Panc1 (cell line): ENCODE data around the gene PRLR. TPM values are rescaled to one million over a fixed set of nuclear protein-coding genes. Genes with fewer than 3 reads are reported as not detected.

ENCODE experiments used
- ATAC-seq: fragments of 200-7000 bp; cut with Tn5 transposase; 2 replicates; pipeline ENCODE4 v1.9.1; 2020; ENCODE audit warnings: mild to moderate bottlenecking, moderate library complexity
- BruUV-seq: library from RNA; stranded (reverse); fragments of 400-500 nt; replicated peaks from 2 replicates; lab custom pipeline; 2021; lab: Mats Ljungman, UMichigan
- CTCF ChIA-PET: fragments of 300-600 bp; sonication (Branson Sonifier 250); formaldehyde crosslinking; loops from one replicate; lab custom pipeline; 2022; ENCODE audit warnings: antibody characterized with exemption; lab: Charles Lee
- POLR2A ChIA-PET: fragments of 300-600 bp; sonication (Branson Sonifier 250); formaldehyde crosslinking; loops from one replicate; lab custom pipeline; 2022; ENCODE audit warnings: antibody characterized with exemption; lab: Charles Lee
- DNase-seq: peaks from one replicate; pipeline ENCODE4 v3.0.0-alpha.2; 2010; ENCODE audit warnings: low read depth, low spot score
- H3K27ac ChIP-seq: 2 replicates; pipeline ENCODE4 v1.5.1; 2011; ENCODE audit warnings: mild to moderate bottlenecking, low read length, inconsistent platforms
- H3K27me3 ChIP-seq: fragments of 200-500 bp; sonication (Bioruptor generic); 2 replicates; pipeline ENCODE4 v1.6.0; 2014; ENCODE audit warnings: low read length, inconsistent platforms; ENCODE audit not compliant: control insufficient read depth, insufficient read depth
- H3K36me3 ChIP-seq: fragments of 200-500 bp; sonication (Bioruptor generic); 2 replicates; pipeline ENCODE4 v1.5.1; 2014; ENCODE audit warnings: inconsistent platforms, mild to moderate bottlenecking, low read length, moderate library complexity; ENCODE audit not compliant: control insufficient read depth, insufficient read depth
- H3K4me1 ChIP-seq: 2 replicates; pipeline ENCODE4 v1.5.1; 2011; ENCODE audit warnings: inconsistent platforms, mild to moderate bottlenecking, low read length, moderate library complexity; ENCODE audit not compliant: control insufficient read depth, insufficient read depth
- H3K4me3 ChIP-seq, 2 experiments: 2 replicates each; pipeline ENCODE4 v1.5.1; 2011 to 2012; ENCODE audit warnings: low read depth in 2 of 2, low read length in 2 of 2, mild to moderate bottlenecking in 2 of 2, inconsistent platforms in 1 of 2, moderate library complexity in 1 of 2
- H3K9me3 ChIP-seq: fragments of 200-500 bp; sonication (Bioruptor generic); 2 replicates; pipeline ENCODE4 v1.5.1; 2014; ENCODE audit warnings: low read depth, mild to moderate bottlenecking, inconsistent platforms, low read length, moderate library complexity; ENCODE audit not compliant: control insufficient read depth, insufficient read depth
- CTCF ChIP-seq: fragments of 450-650 bp; IDR thresholded peaks from 2 replicates; pipeline ENCODE4 v1.5.1; 2017; ENCODE audit warnings: mild to moderate bottlenecking
- POLR2AphosphoS5 ChIP-seq: IDR thresholded peaks from 2 replicates; pipeline ENCODE4 v1.6.1; 2012; ENCODE audit warnings: mild to moderate bottlenecking, low read depth, low read length, moderate library complexity
- REST ChIP-seq, 2 experiments: IDR thresholded peaks; 2 replicates each; pipeline ENCODE4 v1.6.1; 2011 to 2012; ENCODE audit warnings: low read depth in 2 of 2, control low read depth in 1 of 2, low read length in 1 of 2, mild to moderate bottlenecking in 1 of 2, moderate library complexity in 1 of 2; ENCODE audit not compliant: insufficient read depth in 1 of 2
- SIN3A ChIP-seq: IDR thresholded peaks from 2 replicates; pipeline ENCODE4 v1.6.1; 2012; ENCODE audit warnings: low read depth, mild to moderate bottlenecking, low read length, moderate library complexity, borderline replicate concordance; ENCODE audit not compliant: insufficient read depth
- TCF7L2 ChIP-seq: IDR thresholded peaks from 2 replicates; pipeline ENCODE4 v1.6.1; 2011; ENCODE audit warnings: mild to moderate bottlenecking, low read depth, low read length, inconsistent platforms
- in situ Hi-C: cut with HindIII; loops from 2 replicates; pipeline ENCODE4 v1.10.0; 2016; ENCODE audit warnings: low sequenced_read_pairs, low pct_unique_long_range_greater_than_20kb
- intact Hi-C: fragments of 100-400 bp; cut with micrococcal nuclease; formaldehyde crosslinking; loops from one replicate; pipeline ENCODE4 v1.10.0; 2022; ENCODE audit not compliant: unreplicated experiment
- total RNA-seq: library from RNA; stranded (reverse); gene quantifications from one replicate; pipeline ENCODE4 v1.2.1, GENCODE V29; 2021; ENCODE audit not compliant: unreplicated experiment

Gene PRLR
- total RNA-seq, 1 experiment from 2014 or later, result 0.46 TPM

- no peak overlapping the region for H3K27ac ChIP-seq
- TF ChIP-seq SIN3A, result no peak
- ChIA-PET CTCF (no interaction called here), POLR2A (no interaction called here)
- no peaks in the 10 kb centered on the region for H3K9me3 ChIP-seq
- H3K4me3 ChIP-seq, result no peak overlapping the region
- BruUV-seq, result no TSS peak
- no peaks in the 10 kb centered on the region for H3K4me1 ChIP-seq
- ATAC-seq (no peak), DNase-seq (no peak)
- no peaks in the 10 kb centered on the region for H3K27me3 ChIP-seq
- intact Hi-C loops, result no loop called here
- in situ Hi-C loops, result no loop called here
- no peaks in the 10 kb centered on the region for H3K36me3 ChIP-seq
These were observed 132.1 kb downstream of the PRLR start for GRCh38 chr5:35098214-35098613.

- DNase-seq (no peak), ATAC-seq (no peak)
- Histone ChIP-seq H3K4me3 (no peak overlapping the region), H3K27me3 (no peaks in the 10 kb centered on the region), H3K9me3 (no peaks in the 10 kb centered on the region), H3K27ac (no peak overlapping the region), H3K36me3 (no peaks in the 10 kb centered on the region), H3K4me1 (no peaks in the 10 kb centered on the region)
- ChIA-PET POLR2A (no interaction called here), CTCF (no interaction called here)
- no peak for TF ChIP-seq CTCF
- no peak for TF ChIP-seq POLR2AphosphoS5
- no peak for TF ChIP-seq TCF7L2
- TF ChIP-seq SIN3A, result no peak
- TF ChIP-seq REST (IDR thresholded peaks at IDR 0.05; ENCODE audit: insufficient read depth in 1 of 2, low read depth in 2 of 2, low read length in 1 of 2), result no peak
- BruUV-seq, result no TSS peak
- in situ Hi-C loops, result no loop called here
- intact Hi-C loops, result no loop called here
These were observed 133.4 kb downstream of the PRLR start for GRCh38 chr5:35096932-35097331.

GRCh38 chr5:35096216-35096615 lies 134.1 kb downstream of the PRLR start:
- no TSS peak for BruUV-seq
- H3K9me3 ChIP-seq, result no peaks in the 10 kb centered on the region
- no peak overlapping the region for H3K27ac ChIP-seq
- intact Hi-C loops (no loop called here), in situ Hi-C loops (no loop called here)
- CTCF ChIA-PET, result no interaction called here
- DNase-seq, result no peak
- no peaks in the 10 kb centered on the region for H3K27me3 ChIP-seq
- H3K4me1 ChIP-seq, result no peaks in the 10 kb centered on the region
- TF ChIP-seq POLR2AphosphoS5, result no peak
- no peak for TF ChIP-seq REST (IDR thresholded peaks at IDR 0.05; ENCODE audit: insufficient read depth in 1 of 2, low read depth in 2 of 2, low read length in 1 of 2)
- TF ChIP-seq SIN3A, result no peak
- no peak for TF ChIP-seq TCF7L2
- no peak for TF ChIP-seq CTCF
- ATAC-seq, result no peak
- H3K4me3 ChIP-seq, result no peak overlapping the region
- H3K36me3 ChIP-seq, result no peaks in the 10 kb centered on the region
- POLR2A ChIA-PET, result no interaction called here
